CD4-positive, alpha-beta memory T cell (primary cell): Measurements from ENCODE around the gene LCMT1. TPM values are rescaled to one million over a fixed set of nuclear protein-coding genes. Genes with fewer than 3 reads are reported as not detected.

Experiments
- CTCF ChIA-PET: fragments of 350-600 bp; sonication (Branson Sonifier 250); formaldehyde crosslinking; loops from one replicate; lab custom pipeline; 2021; ENCODE audit warnings: inconsistent platforms; ENCODE audit not compliant: partially characterized antibody; lab: Charles Lee
- POLR2A ChIA-PET: fragments of 350-600 bp; sonication (Branson Sonifier 250); formaldehyde crosslinking; loops from one replicate; lab custom pipeline; 2021; ENCODE audit not compliant: partially characterized antibody; lab: Charles Lee
- DNase-seq, 5 donors: peaks; one replicate each; pipeline versions ENCODE4 v3.0.0 to v3.0.0-alpha.2; 2020 to 2022; ENCODE audit warnings: mixed read lengths in 1 of 5
- H3K27ac ChIP-seq: one replicate; pipeline ENCODE4 v1.7.0; 2013; ENCODE audit warnings: low read depth, low read length
- H3K27me3 ChIP-seq: 2 replicates; pipeline ENCODE4 v1.7.0; 2013; ENCODE audit warnings: mild to moderate bottlenecking, low read length, moderate library complexity; ENCODE audit not compliant: insufficient read depth
- H3K36me3 ChIP-seq: 2 replicates; pipeline ENCODE4 v1.7.0; 2013; ENCODE audit warnings: mild to moderate bottlenecking, low read length, moderate library complexity; ENCODE audit not compliant: insufficient read depth
- H3K4me1 ChIP-seq: 2 replicates; pipeline ENCODE4 v1.7.0; 2013; ENCODE audit warnings: mild to moderate bottlenecking, low read length, moderate library complexity; ENCODE audit not compliant: insufficient read depth
- H3K4me3 ChIP-seq, 2 donors: one replicate each; pipeline ENCODE4 v1.7.0; 2013; ENCODE audit warnings: low read length in 2 of 2, mild to moderate bottlenecking in 1 of 2
- H3K9me3 ChIP-seq, 2 donors: one replicate each; pipeline ENCODE4 v1.7.0; 2013; ENCODE audit warnings: low read length in 2 of 2, control low read depth in 1 of 2; ENCODE audit not compliant: control insufficient read depth in 1 of 2
- H3K27ac Mint-ChIP-seq, 7 donors: one replicate each; pipeline ENCODE4 v1.8.0; 2020 to 2021; ENCODE audit warnings: mixed read lengths in 7 of 7, mild to moderate bottlenecking in 6 of 7, inconsistent platforms in 3 of 7, moderate library complexity in 3 of 7
- H3K27me3 Mint-ChIP-seq, 2 donors: one replicate each; pipeline ENCODE4 v1.8.0; 2020 to 2021; ENCODE audit warnings: mixed read lengths in 2 of 2
- H3K36me3 Mint-ChIP-seq, 2 donors: one replicate each; pipeline ENCODE4 v1.8.0; 2020 to 2021; ENCODE audit warnings: mixed read lengths in 2 of 2, inconsistent platforms in 1 of 2, mild to moderate bottlenecking in 1 of 2
- H3K4me1 Mint-ChIP-seq, 4 donors: one replicate each; pipeline ENCODE4 v1.8.0; 2020 to 2021; ENCODE audit warnings: mixed read lengths in 4 of 4, mild to moderate bottlenecking in 1 of 4
- H3K4me3 Mint-ChIP-seq, 8 donors: one replicate each; pipeline ENCODE4 v1.8.0; 2020 to 2021; ENCODE audit warnings: mixed read lengths in 8 of 8, mild to moderate bottlenecking in 7 of 8, moderate library complexity in 6 of 8, inconsistent platforms in 3 of 8
- H3K9me3 Mint-ChIP-seq, 8 donors: one replicate each; pipeline ENCODE4 v1.8.0; 2020 to 2021; ENCODE audit warnings: mixed read lengths in 8 of 8, mild to moderate bottlenecking in 5 of 8, inconsistent platforms in 3 of 8, moderate library complexity in 1 of 8
- intact Hi-C: fragments of 100-400 bp; cut with micrococcal nuclease; formaldehyde crosslinking; loops from one replicate; pipeline ENCODE4 v1.15.1; 2023
- polyA plus RNA-seq, 2 donors: library from polyadenylated mRNA; unstranded; fragments of 300-500 nt; fragmentation: Illumina TruSeq; gene quantifications; one replicate each; pipeline ENCODE4 v1.2.3, GENCODE V29; 2021
- total RNA-seq, 2 experiments: library from RNA; stranded (reverse); gene quantifications; one replicate each; pipeline ENCODE4 v1.2.3, GENCODE V29; 2021

The LCMT1 gene
- total and polyA plus RNA-seq, 4 experiments from 2014 or later, result 37.0 to 52.3 (median 42.4) TPM

GRCh38 chr16:25081702-25082101 lies 29.8 kb upstream of the LCMT1 start:
- H3K27me3 ChIP-seq, result no peaks in the 10 kb centered on the region
- Mint-ChIP-seq H3K27me3 (no peaks in the 10 kb centered on the region), H3K4me1 (no peaks in the 10 kb centered on the region), H3K36me3 (no peaks in the 10 kb centered on the region), H3K9me3 (no peaks in the 10 kb centered on the region), H3K4me3 (no peak overlapping the region), H3K27ac (no peak overlapping the region)
- no peaks in the 10 kb centered on the region for H3K9me3 ChIP-seq
- H3K27ac ChIP-seq, result no peak overlapping the region
- ChIA-PET CTCF (interaction anchor here (2.0 kb wide), 1 partner anchor 151 kb away, joined by 5 read pairs; no protein-coding TSS in a partner anchor), POLR2A (interaction anchor here (1.6 kb wide), 1 partner anchor 15 kb away, joined by 6 read pairs; no protein-coding TSS in a partner anchor)
- DNase-seq, result no peak
- no peaks in the 10 kb centered on the region for H3K36me3 ChIP-seq
- H3K4me3 ChIP-seq, result no peak overlapping the region
- H3K4me1 ChIP-seq, result no peaks in the 10 kb centered on the region
- intact Hi-C loops, result no loop called here

GRCh38 chr16:25083065-25083464 lies 28.5 kb upstream of the LCMT1 start:
- H3K27me3 Mint-ChIP-seq, result peaks cover 0 to 1% of the 10 kb centered on the region in 2 donors
- ChIA-PET POLR2A (no interaction called here), CTCF (no interaction called here)
- no peaks in the 10 kb centered on the region for H3K9me3 Mint-ChIP-seq
- intact Hi-C loops, result no loop called here
- no peak overlapping the region for H3K4me3 Mint-ChIP-seq
- H3K36me3 Mint-ChIP-seq, result no peaks in the 10 kb centered on the region
- H3K36me3 ChIP-seq, result no peaks in the 10 kb centered on the region
- no peak for DNase-seq
- H3K4me1 Mint-ChIP-seq, result no peaks in the 10 kb centered on the region
- H3K9me3 ChIP-seq, result no peaks in the 10 kb centered on the region
- no peak overlapping the region for H3K27ac ChIP-seq
- no peak overlapping the region for H3K27ac Mint-ChIP-seq
- H3K4me3 ChIP-seq, result no peak overlapping the region
- no peaks in the 10 kb centered on the region for H3K4me1 ChIP-seq
- H3K27me3 ChIP-seq, result no peaks in the 10 kb centered on the region

GRCh38 chr16:25083701-25084100 lies 27.8 kb upstream of the LCMT1 start:
- H3K36me3 ChIP-seq, result no peaks in the 10 kb centered on the region
- H3K9me3 Mint-ChIP-seq, result no peaks in the 10 kb centered on the region
- intact Hi-C loops, result no loop called here
- H3K27me3 Mint-ChIP-seq, result peaks cover 0 to 1% of the 10 kb centered on the region in 2 donors
- ChIA-PET CTCF (no interaction called here), POLR2A (interaction anchor here (0.9 kb wide), 1 partner anchor 16 kb away, joined by 3 read pairs; no protein-coding TSS in a partner anchor)
- H3K4me3 ChIP-seq, result no peak overlapping the region
- no peaks in the 10 kb centered on the region for H3K4me1 ChIP-seq
- H3K9me3 ChIP-seq, result no peaks in the 10 kb centered on the region
- H3K27ac Mint-ChIP-seq, result no peak overlapping the region
- DNase-seq, result no peak
- H3K27me3 ChIP-seq, result no peaks in the 10 kb centered on the region
- H3K27ac ChIP-seq, result no peak overlapping the region
- H3K4me1 Mint-ChIP-seq, result no peaks in the 10 kb centered on the region
- H3K36me3 Mint-ChIP-seq, result no peaks in the 10 kb centered on the region
- H3K4me3 Mint-ChIP-seq, result no peak overlapping the region

GRCh38 chr16:25084797-25085196 lies 26.7 kb upstream of the LCMT1 start:
- Mint-ChIP-seq H3K4me1 (no peaks in the 10 kb centered on the region), H3K9me3 (no peaks in the 10 kb centered on the region), H3K4me3 (no peak overlapping the region), H3K27me3 (peaks cover 0 to 1% of the 10 kb centered on the region in 2 donors), H3K36me3 (no peaks in the 10 kb centered on the region), H3K27ac (no peak overlapping the region)
- Histone ChIP-seq H3K9me3 (no peaks in the 10 kb centered on the region), H3K27me3 (no peaks in the 10 kb centered on the region), H3K4me3 (no peak overlapping the region), H3K4me1 (no peaks in the 10 kb centered on the region), H3K27ac (no peak overlapping the region), H3K36me3 (no peaks in the 10 kb centered on the region)
- intact Hi-C loops, result no loop called here
- no peak for DNase-seq
- POLR2A ChIA-PET, result no interaction called here
- CTCF ChIA-PET, result interaction anchor here (0.7 kb wide), 1 partner anchor 1485 kb away, joined by 4 read pairs; no protein-coding TSS in a partner anchor

GRCh38 chr16:25087761-25088160 lies 23.8 kb upstream of the LCMT1 start:
- Mint-ChIP-seq H3K27ac (peak overlapping the region in 2 of 7 donors; percentile 2 to 15), H3K36me3 (no peaks in the 10 kb centered on the region)

GRCh38 chr16:25089351-25089750 lies 22.2 kb upstream of the LCMT1 start:
- H3K4me3 Mint-ChIP-seq, result no peak overlapping the region
- peaks cover 0 to 1% of the 10 kb centered on the region in 2 donors for H3K27me3 Mint-ChIP-seq
- H3K4me3 ChIP-seq, result no peak overlapping the region
- no peaks in the 10 kb centered on the region for H3K36me3 Mint-ChIP-seq
- ChIA-PET POLR2A (no interaction called here), CTCF (interaction anchor here (1.8 kb wide), 1 partner anchor 23 kb away, joined by 4 read pairs; no protein-coding TSS in a partner anchor)
- H3K27ac Mint-ChIP-seq, result no peak overlapping the region
- H3K9me3 Mint-ChIP-seq, result no peaks in the 10 kb centered on the region
- no peak for DNase-seq
- no peaks in the 10 kb centered on the region for H3K9me3 ChIP-seq
- intact Hi-C loops, result no loop called here
- H3K4me1 ChIP-seq, result peaks cover 15% of the 10 kb centered on the region
- no peaks in the 10 kb centered on the region for H3K27me3 ChIP-seq
- H3K36me3 ChIP-seq, result no peaks in the 10 kb centered on the region
- H3K27ac ChIP-seq, result no peak overlapping the region
- H3K4me1 Mint-ChIP-seq, result peaks cover 14 to 28% (median 17%) of the 10 kb centered on the region in 4 donors

More at GRCh38 chr16:25087761-25088160, 23.8 kb upstream of the LCMT1 start:
- Histone ChIP-seq H3K9me3 (no peaks in the 10 kb centered on the region), H3K4me3 (no peak overlapping the region), H3K27ac (no peak overlapping the region), H3K4me1 (no peaks in the 10 kb centered on the region), H3K36me3 (no peaks in the 10 kb centered on the region), H3K27me3 (no peaks in the 10 kb centered on the region)
- Mint-ChIP-seq H3K9me3 (no peaks in the 10 kb centered on the region), H3K4me1 (peaks cover 1 to 12% (median 4%) of the 10 kb centered on the region in 4 donors), H3K4me3 (no peak overlapping the region), H3K27me3 (peaks cover 0 to 1% of the 10 kb centered on the region in 2 donors)
- ChIA-PET POLR2A (no interaction called here), CTCF (no interaction called here)
- no peak for DNase-seq
- intact Hi-C loops, result no loop called here

GRCh38 chr16:25092441-25092840 lies 19.1 kb upstream of the LCMT1 start:
- DNase-seq, result no peak
- Histone ChIP-seq H3K36me3 (no peaks in the 10 kb centered on the region), H3K4me1 (peaks cover 15% of the 10 kb centered on the region), H3K4me3 (no peak overlapping the region), H3K9me3 (no peaks in the 10 kb centered on the region), H3K27me3 (no peaks in the 10 kb centered on the region), H3K27ac (no peak overlapping the region)
- no peak overlapping the region for H3K27ac Mint-ChIP-seq
- H3K9me3 Mint-ChIP-seq, result no peaks in the 10 kb centered on the region
- H3K27me3 Mint-ChIP-seq, result no peaks in the 10 kb centered on the region
- no peak overlapping the region for H3K4me3 Mint-ChIP-seq
- CTCF ChIA-PET, result interaction anchor here (1.8 kb wide), 1 partner anchor 36 kb away, joined by 5 read pairs; no protein-coding TSS in a partner anchor
- intact Hi-C loops, result no loop called here
- peaks cover 14 to 31% (median 17%) of the 10 kb centered on the region in 4 donors for H3K4me1 Mint-ChIP-seq
- POLR2A ChIA-PET, result no interaction called here
- H3K36me3 Mint-ChIP-seq, result no peaks in the 10 kb centered on the region
